HUDEP-2 (cell line): Measurements from ENCODE around the gene GOLPH3.
A peak's percentile ranks its signal among the peaks of the same experiment; 100 is the strongest.
"Not testable (repeated sequence)": the region's sequence is repeated elsewhere in the genome, so short reads cannot be mapped to it uniquely, and the experiment has no call there.

Experiments used
- DNase-seq, 76 experiments: peaks; one replicate each; lab custom pipeline; 2025; ENCODE audit not compliant: unreplicated experiment in 76 of 76; lab: John Stamatoyannopoulos, UW

GOLPH3 gene

GRCh38 chr5:32078855-32079254, 95.3 kb downstream of the GOLPH3 start:
- DNase-seq = not testable (repeated sequence)

- DNase-seq = peak in 11 of 76 experiments; percentile 2 to 20 (median 10)
Measured at GRCh38 chr5:32076699-32077695, 97.1 kb downstream of the GOLPH3 start.
